GM12873 (cell line): Measurements from ENCODE around the gene PPT2.

Experiments
- CTCF ChIP-seq: IDR thresholded peaks from 2 replicates; pipeline ENCODE4 v1.5.1; 2012; ENCODE audit warnings: low read depth, mild to moderate bottlenecking, moderate library complexity, low read length, control low read depth; ENCODE audit not compliant: insufficient read depth; ENCODE audit errors: missing control alignments

The PPT2 gene

GRCh38 chr6:32181915-32182529, 28.1 kb downstream of the PPT2 start:
- TF ChIP-seq CTCF: no peak

GRCh38 chr6:32182555-32182981, 28.6 kb downstream of the PPT2 start:
- TF ChIP-seq CTCF: no peak

GRCh38 chr6:32183030-32183429, 29.1 kb downstream of the PPT2 start:
- no peak for TF ChIP-seq CTCF

- no peak for TF ChIP-seq CTCF
Measured at GRCh38 chr6:32183483-32184083, 29.6 kb downstream of the PPT2 start.

GRCh38 chr6:32184084-32184640, 30.2 kb downstream of the PPT2 start, which contains the start of gene AGER:
AGER (minus strand) TSS chr6:32184253; CDS start chr6:32184222, 31 bp downstream.
- no peak for TF ChIP-seq CTCF

GRCh38 chr6:32187009-32187709, 33.2 kb downstream of the PPT2 start:
- TF ChIP-seq CTCF: no peak
